Measurements from ENCODE around the gene ANKDD1A.

DNA sequence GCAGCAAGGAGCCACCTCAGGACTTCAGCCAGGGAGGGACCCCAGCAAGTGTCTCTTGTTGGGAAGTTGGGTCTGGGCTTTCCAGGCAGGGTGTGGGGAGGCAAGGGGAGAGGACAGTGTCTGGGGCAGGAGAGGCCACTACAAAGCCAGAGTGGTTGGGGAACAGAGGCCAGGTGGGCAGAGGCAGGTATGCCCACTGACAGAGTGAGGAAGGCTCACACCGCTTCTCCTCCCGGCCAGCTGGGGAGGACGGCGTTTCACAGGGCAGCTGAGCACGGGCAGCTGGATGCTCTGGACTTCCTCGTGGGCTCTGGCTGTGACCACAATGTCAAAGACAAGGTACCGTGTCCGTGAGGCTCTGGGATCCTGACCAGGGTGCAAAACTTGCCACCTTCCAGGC, 15.0 kb downstream of the ANKDD1A start:
- TF ChIP-seq CTCF (IDR thresholded peaks at IDR 0.05; ENCODE audit: poor library complexity, severe bottlenecking), result no peak
- TF ChIP-seq POLR2AphosphoS5 (IDR thresholded peaks at IDR 0.05), result no peak
- TF ChIP-seq RAD21 (conservative IDR thresholded peaks at IDR 0.05), result no peak
- no peak for TF ChIP-seq EP300 (conservative IDR thresholded peaks at IDR 0.05; ENCODE audit: poor library complexity, severe bottlenecking)
- TF ChIP-seq EZH2 (IDR thresholded peaks at IDR 0.05; ENCODE audit: borderline replicate concordance, insufficient read depth, low read length, poor library complexity, severe bottlenecking), result no peak
- TF ChIP-seq REST (IDR thresholded peaks at IDR 0.05; ENCODE audit: borderline replicate concordance), result no peak
- no peak for TF ChIP-seq SMC3 (conservative IDR thresholded peaks at IDR 0.05; ENCODE audit: poor library complexity)
- no peak for TF ChIP-seq TAF1 (IDR thresholded peaks at IDR 0.05; ENCODE audit: low read depth)
- TF ChIP-seq MXI1 (conservative IDR thresholded peaks at IDR 0.05; ENCODE audit: poor library complexity, severe bottlenecking), result no peak

Data from neural cell (in vitro differentiated cells).